Esophagus squamous epithelium (tissue), 4 donors: ENCODE data around the gene ACAA2.

Experiments used
- CTCF ChIP-seq, 6 experiments: fragments of 450-650 bp in 4 of 6; fragments of 200-600 bp in 2 of 6; sonication (generic) in 2 of 6; IDR thresholded peaks; one replicate each; pipeline ENCODE4 v1.5.1; 2016 to 2019; ENCODE audit warnings: antibody characterized with exemption in 6 of 6, mild to moderate bottlenecking in 4 of 6, moderate library complexity in 4 of 6
- POLR2A ChIP-seq, 4 donors: fragments of 450-650 bp; IDR thresholded peaks; one replicate each; pipeline ENCODE4 v1.6.1; 2017; ENCODE audit warnings: antibody characterized with exemption in 4 of 4, mild to moderate bottlenecking in 4 of 4, moderate library complexity in 3 of 4

GRCh38 chr18:49751427-49752094, 61.8 kb downstream of the ACAA2 start:
- TF ChIP-seq CTCF (IDR thresholded peaks at IDR 0.05) (no peak), POLR2A (IDR thresholded peaks at IDR 0.05) (no peak)
